Naive thymus-derived CD4-positive, alpha-beta T cell (primary cell): ENCODE results near the gene TBX1. TPM values are rescaled to one million over a fixed set of nuclear protein-coding genes. Genes with fewer than 3 reads are reported as not detected.
A peak's percentile ranks its signal among the peaks of the same experiment; 100 is the strongest.

Experiments used
- ATAC-seq: fragments of 150-1000 bp; cut with Tn5 transposase; 2 replicates; pipeline ENCODE4 v1.10.0; 2021; ENCODE audit warnings: mild to moderate bottlenecking, moderate library complexity
- CTCF ChIA-PET: fragments of 350-600 bp; sonication (Branson Sonifier 250); formaldehyde crosslinking; loops from one replicate; lab custom pipeline; 2021; ENCODE audit warnings: antibody characterized with exemption; lab: Charles Lee
- POLR2A ChIA-PET: fragments of 350-600 bp; sonication (Branson Sonifier 250); formaldehyde crosslinking; loops from one replicate; lab custom pipeline; 2021; ENCODE audit warnings: antibody characterized with exemption, inconsistent platforms; lab: Charles Lee
- DNase-seq, 9 donors: peaks; one replicate each; pipeline versions ENCODE4 v3.0.0 to v3.0.0-alpha.2; 2020 to 2022; ENCODE audit warnings: mixed read lengths in 1 of 9
- H3K27ac ChIP-seq: one replicate; pipeline ENCODE4 v1.7.0; 2013; ENCODE audit warnings: mild to moderate bottlenecking, low read depth, low read length, moderate library complexity
- H3K27me3 ChIP-seq, 2 donors: one replicate each; pipeline ENCODE4 v1.7.0; 2013; ENCODE audit warnings: low read length in 2 of 2, mild to moderate bottlenecking in 2 of 2, moderate library complexity in 2 of 2; ENCODE audit not compliant: control insufficient read depth in 2 of 2, insufficient read depth in 2 of 2
- H3K36me3 ChIP-seq, 3 experiments: 1 replicate in 2 of 3; 2 replicates in 1 of 3; pipeline ENCODE4 v1.7.0; 2013; ENCODE audit warnings: low read length in 3 of 3, mild to moderate bottlenecking in 3 of 3, moderate library complexity in 1 of 3; ENCODE audit not compliant: insufficient read depth in 3 of 3, control insufficient read depth in 2 of 3
- H3K4me1 ChIP-seq, 2 donors: one replicate each; pipeline ENCODE4 v1.7.0; 2013; ENCODE audit warnings: low read length in 2 of 2, mild to moderate bottlenecking in 2 of 2, moderate library complexity in 1 of 2; ENCODE audit not compliant: control insufficient read depth in 2 of 2, insufficient read depth in 2 of 2
- H3K4me3 ChIP-seq: 2 replicates; pipeline ENCODE4 v1.7.0; 2013; ENCODE audit warnings: mild to moderate bottlenecking, low read length
- H3K9me3 ChIP-seq, 3 experiments: 1 replicate in 2 of 3; 2 replicates in 1 of 3; pipeline ENCODE4 v1.7.0; 2013; ENCODE audit warnings: low read length in 3 of 3; ENCODE audit not compliant: control insufficient read depth in 2 of 3
- H3K27ac Mint-ChIP-seq, 9 donors: one replicate each; pipeline ENCODE4 v1.8.0; 2020 to 2022; ENCODE audit warnings: mixed read lengths in 9 of 9, mild to moderate bottlenecking in 8 of 9, moderate library complexity in 5 of 9, inconsistent platforms in 2 of 9
- H3K27me3 Mint-ChIP-seq, 5 donors: one replicate each; pipeline ENCODE4 v1.8.0; 2021 to 2022; ENCODE audit warnings: mixed read lengths in 5 of 5, mild to moderate bottlenecking in 1 of 5
- H3K36me3 Mint-ChIP-seq, 5 donors: one replicate each; pipeline ENCODE4 v1.8.0; 2020 to 2022; ENCODE audit warnings: mixed read lengths in 5 of 5, mild to moderate bottlenecking in 3 of 5, inconsistent platforms in 1 of 5
- H3K4me1 Mint-ChIP-seq, 7 donors: one replicate each; pipeline ENCODE4 v1.8.0; 2020 to 2022; ENCODE audit warnings: mixed read lengths in 7 of 7, mild to moderate bottlenecking in 3 of 7, inconsistent platforms in 1 of 7
- H3K4me3 Mint-ChIP-seq, 10 donors: one replicate each; pipeline ENCODE4 v1.8.0; 2020 to 2022; ENCODE audit warnings: mild to moderate bottlenecking in 10 of 10, mixed read lengths in 10 of 10, moderate library complexity in 6 of 10, inconsistent platforms in 2 of 10
- H3K9me3 Mint-ChIP-seq, 11 donors: one replicate each; pipeline ENCODE4 v1.8.0; 2020 to 2022; ENCODE audit warnings: mixed read lengths in 11 of 11, mild to moderate bottlenecking in 4 of 11, inconsistent platforms in 1 of 11, moderate library complexity in 1 of 11
- intact Hi-C, 2 donors: fragments of 100-400 bp; cut with micrococcal nuclease; formaldehyde crosslinking; loops; one replicate each; pipeline ENCODE4 v1.15.1; 2023
- polyA plus RNA-seq, 2 donors: library from polyadenylated mRNA; unstranded; fragments of 300-500 nt; fragmentation: Illumina TruSeq; gene quantifications; one replicate each; pipeline ENCODE4 v1.2.3, GENCODE V29; 2021
- total RNA-seq, 6 experiments: library from RNA in 5 of 6; stranded (reverse) in 5 of 6; gene quantifications; 1 replicate in 5 of 6; 2 replicates in 1 of 6; pipeline ENCODE4 v1.2.3 and lab custom pipeline; 2021 to 2026

The TBX1 gene
- total and polyA plus RNA-seq, 7 experiments from 2014 or later: 0.22 TPM; not detected in 6

DNA sequence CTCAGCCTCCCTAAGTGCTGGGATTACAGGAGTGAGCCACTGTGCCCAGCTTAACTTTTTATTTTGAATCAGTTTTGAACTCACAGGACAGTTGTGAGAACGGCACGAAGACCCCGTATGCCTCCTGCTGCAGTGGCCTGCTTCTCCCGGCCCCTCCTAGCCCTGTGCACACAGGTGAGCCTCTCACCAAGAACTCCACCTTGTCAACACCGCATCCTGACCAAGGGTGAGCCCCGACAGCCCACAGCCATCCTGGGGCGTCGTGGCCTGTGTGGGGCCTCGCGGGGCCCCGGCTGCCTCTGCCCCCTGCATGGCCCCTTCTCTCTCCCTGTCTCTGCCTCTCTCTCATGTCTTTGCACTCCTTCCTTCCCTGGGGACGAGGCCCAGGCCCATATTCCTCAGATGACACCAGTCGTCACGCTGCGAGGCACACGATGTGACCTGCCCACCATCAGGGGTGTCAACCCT, 55.3 kb downstream of the TBX1 start:
- DNase-seq (peak in 1 of 9 donors; percentile 17), ATAC-seq (no peak)
- peaks cover 0 to 3% of the 10 kb centered on the region in 2 donors for H3K4me1 ChIP-seq
- Mint-ChIP-seq H3K4me1 (peaks cover 0 to 11% (median 4%) of the 10 kb centered on the region in 7 donors), H3K36me3 (peaks cover 0 to 12% (median 11%) of the 10 kb centered on the region in 5 donors), H3K27me3 (no peaks in the 10 kb centered on the region), H3K9me3 (no peaks in the 10 kb centered on the region), H3K27ac (peak overlapping the region in 1 of 9 donors; percentile 10), H3K4me3 (no peak overlapping the region)
- intact Hi-C loops: no loop called here
- no peak overlapping the region for H3K4me3 ChIP-seq
- H3K27ac ChIP-seq: no peak overlapping the region
- H3K27me3 ChIP-seq: no peaks in the 10 kb centered on the region
- no peaks in the 10 kb centered on the region for H3K9me3 ChIP-seq
- peaks cover 0 to 40% (median 0%) of the 10 kb centered on the region in 3 experiments for H3K36me3 ChIP-seq
- CTCF ChIA-PET: no interaction called here
- POLR2A ChIA-PET: no interaction called here

DNA sequence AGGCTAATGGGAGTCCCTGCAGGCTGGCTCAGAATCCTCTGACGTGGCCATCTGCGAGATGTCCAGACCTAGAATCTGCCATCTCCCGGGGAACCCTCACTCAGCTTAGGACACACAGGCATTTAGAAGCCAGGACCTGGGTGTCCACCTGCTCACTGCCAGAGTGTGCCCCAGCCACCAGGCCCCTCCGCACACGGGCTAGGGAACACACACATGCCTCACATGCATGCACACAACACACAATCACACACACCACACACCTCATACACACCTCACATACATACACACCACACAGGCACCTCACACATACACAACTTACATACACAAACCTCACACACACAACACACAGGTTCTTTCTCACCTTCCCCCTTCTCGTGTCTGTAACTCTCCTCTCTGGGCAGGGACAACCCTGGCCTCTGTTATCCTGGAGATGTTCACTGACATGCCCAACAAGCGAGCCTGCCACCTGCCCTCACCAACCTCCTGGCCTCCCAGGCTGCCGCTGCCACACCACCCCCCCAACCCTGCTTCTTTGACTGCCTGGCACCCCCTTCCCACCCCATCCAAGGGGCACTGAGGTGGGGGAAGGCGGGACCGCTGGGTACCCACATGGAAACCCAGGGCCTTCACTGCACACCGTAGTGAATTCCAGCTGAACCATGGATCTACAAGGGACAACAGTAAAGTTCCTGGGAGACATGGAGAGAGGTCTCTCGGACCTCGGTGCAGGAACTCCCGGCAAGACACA, 56.0 kb downstream of the TBX1 start:
- Histone ChIP-seq H3K27ac (no peak overlapping the region), H3K4me1 (no peaks in the 10 kb centered on the region), H3K27me3 (no peaks in the 10 kb centered on the region), H3K36me3 (peaks cover 0 to 42% (median 0%) of the 10 kb centered on the region in 3 experiments), H3K9me3 (no peaks in the 10 kb centered on the region), H3K4me3 (no peak overlapping the region)
- DNase-seq: no peak
- H3K9me3 Mint-ChIP-seq: no peaks in the 10 kb centered on the region
- peaks cover 0 to 12% (median 11%) of the 10 kb centered on the region in 5 donors for H3K36me3 Mint-ChIP-seq
- H3K27me3 Mint-ChIP-seq: no peaks in the 10 kb centered on the region
- ATAC-seq: no peak
- ChIA-PET CTCF (no interaction called here), POLR2A (no interaction called here)
- H3K4me3 Mint-ChIP-seq: no peak overlapping the region
- intact Hi-C loops: no loop called here
- H3K27ac Mint-ChIP-seq: peak overlapping the region in 2 of 9 donors; percentile 33 to 62
- H3K4me1 Mint-ChIP-seq: peaks cover 0 to 7% (median 0%) of the 10 kb centered on the region in 7 donors

Other genes with a start within 250 kb of the TBX1 start
- 1 to 10 TPM in 2 of 5 experiments, not detected in 3; 1.7 to 2.0 TPM for gene CLDN5, start 236.4 kb upstream of the TBX1 start, total RNA-seq
- gene CLDN5, start 236.4 kb upstream of the TBX1 start, polyA plus RNA-seq: 10 to 100 TPM in 1 of 2 donors, 1 to 10 TPM in 1; 6.7 to 11.7 TPM
- gene SEPTIN5, start 46.3 kb upstream of the TBX1 start, total RNA-seq: 1 to 10 TPM in 1 of 5 experiments, under 1 TPM in 2, not detected in 2; 0.22 to 4.2 (median 0.66) TPM
- under 1 TPM in 1 of 2 donors, not detected in 1; 0.32 TPM for gene SEPTIN5, start 46.3 kb upstream of the TBX1 start, polyA plus RNA-seq
- 1 to 10 TPM in 1 of 5 experiments, under 1 TPM in 1, not detected in 3; 0.40 to 3.0 TPM for gene GP1BB, start 37.2 kb upstream of the TBX1 start, total RNA-seq
- not detected for gene GP1BB, start 37.2 kb upstream of the TBX1 start, polyA plus RNA-seq
- gene GNB1L, start 94.1 kb downstream of the TBX1 start, total RNA-seq: 10 to 100 TPM in 2 of 5 experiments, 1 to 10 TPM in 3; 4.2 to 14.1 (median 9.5) TPM
- 10 to 100 TPM; 12.1 to 20.8 TPM for gene GNB1L, start 94.1 kb downstream of the TBX1 start, polyA plus RNA-seq
- 10 to 100 TPM; 18.2 to 36.8 (median 24.9) TPM for gene RTL10, start 94.1 kb downstream of the TBX1 start, total RNA-seq
- 10 to 100 TPM; 14.9 to 15.1 TPM for gene RTL10, start 94.1 kb downstream of the TBX1 start, polyA plus RNA-seq
- gene COMT, start 181.0 kb downstream of the TBX1 start, total RNA-seq: 10 to 100 TPM; 30.0 to 80.7 (median 36.7) TPM
- gene COMT, start 181.0 kb downstream of the TBX1 start, polyA plus RNA-seq: 100 to 1,000 TPM in 1 of 2 donors, 10 to 100 TPM in 1; 85.0 to 105 TPM
- gene TXNRD2, start 181.0 kb downstream of the TBX1 start, total RNA-seq: 10 to 100 TPM; 24.7 to 39.0 (median 36.7) TPM
- 10 to 100 TPM; 14.0 to 15.2 TPM for gene TXNRD2, start 181.0 kb downstream of the TBX1 start, polyA plus RNA-seq